BLaER1 (cell line): ENCODE results near the gene WWOX.

Experiments
- H3K27ac ChIP-seq: shearing (Covaris generic); formaldehyde crosslinking; 2 replicates; pipeline ENCODE4 v1.8.1; 2022
- H3K27me3 ChIP-seq: shearing (Covaris generic); formaldehyde crosslinking; 2 replicates; pipeline ENCODE4 v1.8.1; 2022
- H3K36me3 ChIP-seq: shearing (Covaris generic); formaldehyde crosslinking; 2 replicates; pipeline ENCODE4 v1.8.1; 2022
- H3K4me1 ChIP-seq: shearing (Covaris generic); formaldehyde crosslinking; 2 replicates; pipeline ENCODE4 v1.8.1; 2022
- H3K4me2 ChIP-seq: shearing (Covaris generic); formaldehyde crosslinking; 2 replicates; pipeline ENCODE4 v1.8.1; 2022
- H3K4me3 ChIP-seq: shearing (Covaris generic); formaldehyde crosslinking; 2 replicates; pipeline ENCODE4 v1.8.1; 2022
- H3K9ac ChIP-seq: shearing (Covaris generic); formaldehyde crosslinking; 2 replicates; pipeline ENCODE4 v1.8.1; 2022
- H3K9me3 ChIP-seq: shearing (Covaris generic); formaldehyde crosslinking; 2 replicates; pipeline ENCODE4 v1.8.1; 2022
- H4K20me1 ChIP-seq: shearing (Covaris generic); formaldehyde crosslinking; 2 replicates; pipeline ENCODE4 v1.8.1; 2022
- Cebpa-rat ChIP-seq: shearing (Covaris generic); IDR thresholded peaks from 2 replicates; pipeline ENCODE4 v1.8.1; 2022

WWOX gene

DNA sequence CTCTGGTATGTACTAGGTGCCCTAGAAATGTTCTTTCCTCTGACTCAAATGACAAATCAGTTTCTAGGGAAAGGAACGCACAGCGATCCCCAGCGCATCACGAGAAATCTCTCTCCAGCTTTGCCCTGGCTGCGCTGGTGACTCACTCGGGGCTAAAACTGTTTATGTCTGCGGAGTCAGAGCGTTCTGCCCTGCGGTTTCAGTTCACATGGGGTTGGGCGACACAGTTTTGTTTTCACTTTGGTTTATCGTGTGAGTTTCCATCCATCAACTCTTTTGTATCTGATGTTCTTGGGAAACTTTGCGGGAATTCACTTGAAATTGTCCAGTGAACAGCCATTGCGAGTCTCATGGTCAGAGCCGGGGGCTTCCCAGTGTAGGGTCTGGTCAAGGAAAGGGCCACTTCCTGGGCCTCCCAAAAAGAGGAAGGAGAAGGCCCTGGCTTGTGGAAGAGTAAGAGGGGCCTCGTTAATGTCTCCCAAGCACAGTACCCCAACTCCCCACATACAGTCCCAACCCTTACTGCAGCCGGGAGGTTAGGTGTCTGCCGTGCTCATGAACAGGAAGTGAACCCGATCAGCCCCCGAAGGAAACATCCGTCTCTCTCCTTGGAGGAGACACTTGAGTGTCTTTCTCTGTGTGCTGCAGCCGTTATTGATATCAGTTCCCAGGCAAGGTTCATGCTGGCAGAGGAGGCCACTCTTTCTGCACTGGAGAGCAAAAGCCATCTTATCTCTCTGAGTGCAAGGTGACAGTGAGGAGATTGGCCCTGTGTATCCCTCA is 643.2 kb downstream of the WWOX start:
- Histone ChIP-seq H3K4me3 (no peak overlapping the region), H3K27ac (no peak overlapping the region), H3K9ac (no peak overlapping the region)

GRCh38 chr16:78743556-78743955 is 644.1 kb downstream of the WWOX start:
- Histone ChIP-seq H3K9me3 (no peaks in the 10 kb centered on the region; the same call in 1 of the 2 replicates), H3K9ac (no peak overlapping the region), H3K4me2 (no peak overlapping the region), H3K4me1 (no peaks in the 10 kb centered on the region), H3K36me3 (no peaks in the 10 kb centered on the region), H3K27ac (no peak overlapping the region), H3K27me3 (no peaks in the 10 kb centered on the region), H4K20me1 (no peaks in the 10 kb centered on the region), H3K4me3 (no peak overlapping the region)
- TF ChIP-seq Cebpa-rat, result no peak

More for the DNA sequence above, 643.2 kb downstream of the WWOX start:
- H4K20me1 ChIP-seq, result no peaks in the 10 kb centered on the region
- H3K4me1 ChIP-seq, result no peaks in the 10 kb centered on the region
- no peaks in the 10 kb centered on the region for H3K27me3 ChIP-seq
- H3K4me2 ChIP-seq, result no peak overlapping the region
- TF ChIP-seq Cebpa-rat, result no peak
- H3K9me3 ChIP-seq, result no peaks in the 10 kb centered on the region; the same call in 1 of the 2 replicates
- no peaks in the 10 kb centered on the region for H3K36me3 ChIP-seq

DNA sequence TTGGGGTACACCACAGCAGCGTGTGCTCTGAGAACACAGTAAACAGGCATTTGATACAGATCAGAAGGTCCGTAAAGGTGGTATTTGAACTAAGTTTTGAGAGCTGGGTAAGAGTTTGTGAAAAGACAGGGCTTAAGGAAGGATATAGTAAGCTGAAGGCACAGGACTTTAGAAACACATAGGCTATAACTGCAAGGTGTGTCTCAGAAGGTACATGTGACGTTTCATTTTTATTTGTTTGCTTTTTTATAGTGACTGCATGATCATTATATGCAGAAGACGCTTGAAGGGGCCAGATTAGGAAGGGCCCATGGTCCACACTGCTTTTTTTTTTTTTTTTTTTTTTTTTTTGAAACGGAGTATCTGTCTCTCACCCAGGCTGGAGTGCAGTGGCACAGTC is 644.6 kb downstream of the WWOX start:
- Histone ChIP-seq H3K4me2 (no peak overlapping the region), H3K9me3 (no peaks in the 10 kb centered on the region; the same call in 1 of the 2 replicates), H3K27me3 (no peaks in the 10 kb centered on the region), H3K36me3 (no peaks in the 10 kb centered on the region), H3K4me1 (no peaks in the 10 kb centered on the region), H3K4me3 (no peak overlapping the region), H4K20me1 (no peaks in the 10 kb centered on the region), H3K9ac (no peak overlapping the region), H3K27ac (no peak overlapping the region)
- TF ChIP-seq Cebpa-rat, result no peak

DNA sequence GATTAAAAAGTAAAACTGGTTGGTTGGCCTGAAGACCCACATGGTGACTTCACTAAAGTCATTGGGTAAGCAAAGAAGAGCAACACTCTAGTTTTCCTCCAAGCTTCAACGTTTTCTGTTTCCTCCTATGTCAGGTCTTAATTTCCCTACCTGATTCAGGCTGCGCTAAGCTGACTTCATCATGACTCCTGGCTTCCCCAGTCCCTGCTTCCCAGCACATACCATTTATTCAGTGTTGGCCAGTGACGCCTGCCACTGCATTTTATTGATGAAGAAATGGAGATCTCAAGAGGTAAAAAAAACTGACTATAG is 645.3 kb downstream of the WWOX start:
- no peaks in the 10 kb centered on the region; the same call in 1 of the 2 replicates for H3K9me3 ChIP-seq
- H4K20me1 ChIP-seq, result no peaks in the 10 kb centered on the region
- no peak overlapping the region for H3K4me3 ChIP-seq
- H3K4me1 ChIP-seq, result peaks cover 6% of the 10 kb centered on the region
- TF ChIP-seq Cebpa-rat, result no peak
- no peak overlapping the region for H3K4me2 ChIP-seq
- H3K36me3 ChIP-seq, result no peaks in the 10 kb centered on the region
- no peaks in the 10 kb centered on the region for H3K27me3 ChIP-seq
- H3K27ac ChIP-seq, result no peak overlapping the region
- H3K9ac ChIP-seq, result no peak overlapping the region

- Histone ChIP-seq H3K9me3 (no peaks in the 10 kb centered on the region; the same call in 1 of the 2 replicates), H3K4me2 (no peak overlapping the region), H3K4me1 (peaks cover 12% of the 10 kb centered on the region), H3K27me3 (no peaks in the 10 kb centered on the region), H3K27ac (no peak overlapping the region), H3K4me3 (no peak overlapping the region), H3K36me3 (no peaks in the 10 kb centered on the region), H4K20me1 (no peaks in the 10 kb centered on the region), H3K9ac (no peak overlapping the region)
- no peak for TF ChIP-seq Cebpa-rat
Measured at GRCh38 chr16:78745108-78746019, 645.9 kb downstream of the WWOX start.

DNA sequence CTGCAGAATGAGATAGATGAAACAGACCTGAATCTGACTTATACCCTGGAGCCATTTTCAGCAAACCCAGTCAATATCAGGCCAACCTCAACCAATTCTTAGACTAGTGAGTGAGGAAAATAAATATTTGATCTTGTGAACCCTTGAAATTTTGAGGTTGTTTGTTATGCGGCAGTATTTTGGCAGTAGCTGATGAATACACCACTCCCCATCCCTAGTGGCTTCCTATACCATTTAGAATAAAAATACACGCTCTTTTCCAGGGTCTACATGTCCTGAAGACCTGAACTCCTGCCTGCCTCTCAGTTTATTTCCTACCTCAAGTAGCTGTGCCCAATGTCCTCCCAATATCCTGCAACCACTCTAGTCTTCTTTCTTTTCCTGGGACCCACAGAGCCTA is 647.3 kb downstream of the WWOX start:
- no peak overlapping the region for H3K4me3 ChIP-seq
- TF ChIP-seq Cebpa-rat, result no peak
- peaks cover 13% of the 10 kb centered on the region for H3K4me1 ChIP-seq
- H4K20me1 ChIP-seq, result no peaks in the 10 kb centered on the region
- no peaks in the 10 kb centered on the region; the same call in 1 of the 2 replicates for H3K9me3 ChIP-seq
- no peaks in the 10 kb centered on the region for H3K27me3 ChIP-seq
- H3K9ac ChIP-seq, result no peak overlapping the region
- no peak overlapping the region for H3K4me2 ChIP-seq
- H3K27ac ChIP-seq, result no peak overlapping the region
- H3K36me3 ChIP-seq, result no peaks in the 10 kb centered on the region

GRCh38 chr16:78748220-78748929 is 648.9 kb downstream of the WWOX start:
- Histone ChIP-seq H3K4me2 (no peak overlapping the region), H3K36me3 (no peaks in the 10 kb centered on the region), H3K4me1 (peaks cover 13% of the 10 kb centered on the region), H3K4me3 (no peak overlapping the region), H4K20me1 (no peaks in the 10 kb centered on the region), H3K27ac (no peak overlapping the region), H3K9me3 (no peaks in the 10 kb centered on the region; the same call in 1 of the 2 replicates), H3K27me3 (no peaks in the 10 kb centered on the region), H3K9ac (no peak overlapping the region)
- no peak for TF ChIP-seq Cebpa-rat

DNA sequence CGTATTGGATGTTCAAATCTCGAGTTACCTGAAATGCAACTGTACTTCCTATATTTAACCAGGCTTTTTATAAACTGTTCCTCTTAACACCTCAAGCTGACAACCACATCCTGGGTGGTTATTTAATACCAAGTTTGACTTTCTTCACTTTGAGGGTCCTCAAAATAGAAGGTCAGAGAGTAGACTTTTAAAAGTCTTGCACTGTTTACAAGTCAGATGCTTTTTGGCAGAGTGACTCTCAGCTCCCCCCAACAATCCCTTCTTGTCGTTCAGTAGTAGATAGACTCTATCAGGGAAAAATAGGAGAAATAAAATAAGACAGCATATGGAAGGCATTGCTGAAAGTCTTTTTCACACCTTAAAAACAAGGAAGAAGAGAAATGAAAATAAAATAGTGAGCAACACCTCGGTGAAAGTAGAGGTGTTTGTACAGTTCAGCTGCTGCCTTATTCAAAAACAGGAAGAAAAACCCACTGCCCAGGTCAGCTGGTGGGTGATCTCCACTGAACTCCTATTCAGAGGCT is 650.4 kb downstream of the WWOX start:
- H3K27me3 ChIP-seq, result no peaks in the 10 kb centered on the region
- no peak overlapping the region for H3K27ac ChIP-seq
- H3K4me3 ChIP-seq, result no peak overlapping the region
- no peaks in the 10 kb centered on the region; the same call in 1 of the 2 replicates for H3K9me3 ChIP-seq
- H3K9ac ChIP-seq, result 0 out of 2 replicates have a peak overlapping the region, but pooled peaks have one; percentile 30
- no peaks in the 10 kb centered on the region for H4K20me1 ChIP-seq
- H3K4me2 ChIP-seq, result peak overlapping the region; percentile 47
- H3K4me1 ChIP-seq, result peaks cover 13% of the 10 kb centered on the region
- no peak for TF ChIP-seq Cebpa-rat
- H3K36me3 ChIP-seq, result no peaks in the 10 kb centered on the region

DNA sequence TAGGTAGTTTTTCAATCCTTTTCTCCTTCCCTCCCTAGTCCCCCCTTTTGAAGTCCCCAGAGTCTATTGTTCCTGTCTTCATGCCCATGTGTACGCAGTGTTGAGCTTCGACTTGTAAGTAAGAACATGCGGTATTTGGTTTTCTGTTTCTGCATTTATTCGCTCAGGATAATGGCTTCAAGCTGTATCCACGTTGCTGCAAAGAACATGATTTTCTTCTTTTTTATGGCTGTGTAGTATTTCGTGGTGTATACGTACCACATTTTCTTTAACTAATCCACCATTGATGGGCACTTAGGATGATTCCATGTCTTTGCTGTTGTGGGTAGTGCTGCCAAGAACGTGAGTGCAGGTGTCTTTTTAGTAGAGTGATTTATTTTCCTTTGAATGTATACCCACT is 651.2 kb downstream of the WWOX start:
- no peak for TF ChIP-seq Cebpa-rat
- Histone ChIP-seq H3K4me2 (peak overlapping the region; percentile 47; the same call in 1 of the 2 replicates), H3K4me3 (no peak overlapping the region)

More for the DNA sequence above, 651.2 kb downstream of the WWOX start:
- H3K27me3 ChIP-seq, result no peaks in the 10 kb centered on the region
- no peak overlapping the region for H3K27ac ChIP-seq
- no peak overlapping the region for H3K9ac ChIP-seq
- peaks cover 13% of the 10 kb centered on the region for H3K4me1 ChIP-seq
- no peaks in the 10 kb centered on the region for H3K36me3 ChIP-seq
- no peaks in the 10 kb centered on the region for H4K20me1 ChIP-seq
- no peaks in the 10 kb centered on the region; the same call in 1 of the 2 replicates for H3K9me3 ChIP-seq
